Suppressor macrophage treated with lipopolysaccharide for 4 hours (primary cell): ENCODE results near the gene ZNF546.

ENCODE experiments used
- DNase-seq: peaks from one replicate; pipeline ENCODE4 v3.0.0-alpha.2; 2020

ZNF546 gene

DNA sequence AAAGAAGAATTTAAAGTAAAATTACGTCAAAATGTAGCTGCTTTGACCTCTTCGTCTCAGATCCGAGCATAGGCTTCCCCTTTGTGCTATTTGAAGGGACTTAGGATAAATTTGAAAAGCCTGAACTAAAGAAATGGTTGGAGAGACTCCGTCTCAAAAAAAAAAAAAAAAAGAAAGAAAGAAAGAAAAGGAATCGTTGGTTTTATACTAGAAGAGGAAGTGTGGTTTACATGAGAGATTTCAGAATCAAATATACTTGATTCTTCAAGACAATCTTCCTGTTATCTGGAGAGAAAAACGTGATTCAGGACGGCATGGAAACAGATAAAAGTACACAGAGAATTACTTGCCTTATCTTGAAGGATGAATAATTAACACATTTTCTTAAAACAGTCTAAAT lies 59.6 kb downstream of the ZNF546 start:
- no peak for DNase-seq

DNA sequence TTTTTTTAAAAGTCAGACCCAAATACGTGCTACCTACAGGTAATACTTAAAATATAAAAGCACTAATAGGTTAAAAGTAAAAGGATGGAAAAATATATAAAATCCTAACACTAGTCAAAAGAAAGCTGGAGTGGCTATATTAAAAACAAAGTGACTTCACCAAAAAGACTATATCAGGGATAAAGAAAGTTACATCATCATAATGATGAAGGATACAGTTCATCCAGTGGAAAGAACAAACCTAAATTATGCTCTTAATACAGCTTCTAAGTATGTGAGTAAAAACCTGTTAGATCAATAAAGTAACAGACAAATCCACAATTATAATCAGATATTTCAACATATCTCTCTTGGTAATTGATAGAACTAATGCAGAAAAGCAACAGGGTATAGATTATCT lies 60.3 kb downstream of the ZNF546 start:
- DNase-seq, result no peak

DNA sequence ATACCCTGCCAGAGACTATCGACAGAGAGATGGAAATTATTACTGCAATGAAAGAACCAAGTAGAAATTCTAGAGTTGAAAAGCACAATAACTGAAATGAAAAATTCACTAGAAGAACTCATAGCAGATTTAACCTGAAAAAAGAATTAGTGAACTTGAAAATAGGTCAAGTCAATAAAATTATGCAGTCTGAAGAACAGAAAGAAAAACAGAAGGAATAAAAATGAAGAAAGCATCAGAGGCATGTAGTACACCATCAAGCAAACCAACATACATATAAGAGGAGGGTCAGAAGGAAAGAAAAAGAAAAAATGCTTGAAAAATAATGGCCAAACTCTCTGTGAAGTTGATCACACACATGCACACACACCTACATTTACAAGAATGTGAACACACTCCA lies 62.8 kb downstream of the ZNF546 start:
- no peak for DNase-seq

DNA sequence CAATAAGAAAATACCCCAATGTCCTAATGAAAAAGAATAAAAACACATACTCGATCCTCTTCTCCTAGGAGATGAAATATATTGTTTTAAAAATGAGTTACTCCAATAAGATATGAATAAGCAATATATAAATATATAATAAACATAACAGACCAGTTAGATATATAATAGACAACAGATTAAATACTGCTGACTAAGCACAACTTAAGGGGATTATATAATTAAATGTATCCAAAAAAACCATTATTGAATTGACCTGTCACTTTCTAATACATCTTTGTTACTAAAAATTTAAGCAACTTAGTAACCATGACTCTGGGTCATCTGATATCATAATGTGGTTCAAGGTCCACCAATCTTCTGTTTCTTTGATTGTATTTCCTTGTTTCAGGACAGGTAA lies 73.2 kb downstream of the ZNF546 start:
- DNase-seq, result no peak
